GM12878 (cell line): Measurements from ENCODE around the gene SRP68. TPM values are rescaled to one million over a fixed set of nuclear protein-coding genes. Genes with fewer than 3 reads are reported as not detected.

ENCODE experiments used
- ATAC-seq: fragments of 200-7000 bp; cut with Tn5 transposase; 3 replicates; pipeline ENCODE4 v1.9.1; 2020; ENCODE audit warnings: mild to moderate bottlenecking, moderate library complexity
- BruUV-seq: library from RNA; stranded (reverse); fragments of 400-500 nt; replicated peaks from 2 replicates; lab custom pipeline; 2021; lab: Mats Ljungman, UMichigan
- CTCF ChIA-PET: fragments of 300-600 bp; sonication (Branson Sonifier 250); formaldehyde crosslinking; extraction: SDS; loops from one replicate; lab custom pipeline; 2021; ENCODE audit warnings: inconsistent platforms; lab: Yijun Ruan, JAX
- POLR2A ChIA-PET: fragments of 350-600 bp; formaldehyde crosslinking; extraction: SDS; loops from one replicate; lab custom pipeline; 2021; ENCODE audit warnings: inconsistent platforms; lab: Charles Lee
- RAD21 ChIA-PET: fragments of 300-600 bp; sonication (Branson Sonifier 250); formaldehyde crosslinking; loops from one replicate; lab custom pipeline; 2023; ENCODE audit warnings: antibody characterized with exemption; ENCODE audit not compliant: unreplicated experiment; lab: Charles Lee
- SMC1A ChIA-PET: fragments of 300-600 bp; sonication (Branson Sonifier 250); formaldehyde crosslinking; loops from one replicate; lab custom pipeline; 2023; ENCODE audit not compliant: unreplicated experiment, uncharacterized antibody; lab: Charles Lee
- DNase-seq: peaks from one replicate; pipeline ENCODE4 v3.0.0-alpha.2; 2011; ENCODE audit warnings: low read depth, low spot score
- FAIRE-seq: peaks from 3 replicates; lab custom pipeline; 2011; peaks lifted over from hg19 to GRCh38; lab: Jason Lieb, UNC
- H2AFZ ChIP-seq: 2 replicates; pipeline ENCODE4 v1.6.0; 2011; ENCODE audit warnings: low read depth, low read length, control low read depth; ENCODE audit not compliant: control insufficient read depth
- H3K27ac ChIP-seq: 2 replicates; pipeline ENCODE4 v1.5.1; 2011; ENCODE audit warnings: control low read depth; ENCODE audit not compliant: control insufficient read depth, insufficient read depth
- H3K27me3 ChIP-seq, 2 experiments: replicated peaks in 1 of 2; 2 replicates each; pipeline versions ENCODE4 v1.6.0 to v1.6.1; 2011; ENCODE audit warnings: low read length in 1 of 2; ENCODE audit not compliant: control insufficient read depth in 2 of 2, insufficient read depth in 2 of 2
- H3K36me3 ChIP-seq, 2 experiments: 2 replicates each; pipeline ENCODE4 v1.5.1; 2011; ENCODE audit warnings: low read length in 1 of 2; ENCODE audit not compliant: control insufficient read depth in 2 of 2, insufficient read depth in 2 of 2
- H3K4me1 ChIP-seq: 2 replicates; pipeline ENCODE4 v1.6.1; 2011; ENCODE audit warnings: mild to moderate bottlenecking, low read length, moderate library complexity, mixed read lengths; ENCODE audit not compliant: control insufficient read depth, insufficient read depth
- H3K4me2 ChIP-seq: 2 replicates; pipeline ENCODE4 v1.6.0; 2011; ENCODE audit warnings: control low read depth; ENCODE audit not compliant: control insufficient read depth, insufficient read depth
- H3K4me3 ChIP-seq: fragments of 200-600 bp; sonication (generic); 2 replicates; pipeline ENCODE4 v1.5.1; 2016
- H3K79me2 ChIP-seq: 2 replicates; pipeline ENCODE4 v1.6.0; 2011; ENCODE audit warnings: low read length; ENCODE audit not compliant: control insufficient read depth, insufficient read depth
- H3K9ac ChIP-seq: 2 replicates; pipeline ENCODE4 v1.8.0; 2011; ENCODE audit warnings: low read length, control low read depth, mixed read lengths; ENCODE audit not compliant: control insufficient read depth, insufficient read depth
- H3K9me3 ChIP-seq: replicated peaks from 3 replicates; pipeline ENCODE4 v1.5.1; 2011; ENCODE audit warnings: mild to moderate bottlenecking, low read length; ENCODE audit not compliant: control insufficient read depth, insufficient read depth
- H4K20me1 ChIP-seq: 2 replicates; pipeline ENCODE4 v1.6.0; 2011; ENCODE audit not compliant: control insufficient read depth, insufficient read depth
- EP300 ChIP-seq, 2 experiments: fragments of 150-350 bp in 1 of 2; IDR thresholded peaks; 2 replicates each; pipeline ENCODE4 v1.6.1; 2011 to 2012; ENCODE audit warnings: low read depth in 2 of 2, low read length in 2 of 2, borderline replicate concordance in 1 of 2, improper control_type of control experiment in 1 of 2, inconsistent platforms in 1 of 2; ENCODE audit not compliant: control insufficient read depth in 1 of 2
- ZBED1 ChIP-seq: IDR thresholded peaks from 2 replicates; pipeline ENCODE4 v1.6.1; 2016; ENCODE audit warnings: borderline replicate concordance
- WGBS: methylation state at CpG from one replicate; pipeline ENCODE4 v1.1.6; 2016; ENCODE audit warnings: low lambda C conversion rate; ENCODE audit not compliant: insufficient replicate concordance, insufficient coverage; ENCODE audit errors: missing lambda C conversion rate; 5-methylcytosine and 5-hydroxymethylcytosine counted together
- in situ Hi-C: fragments of 300-500 bp; cut with MboI; formaldehyde crosslinking; loops from 9 replicates; pipeline ENCODE4 v1.14.3; 2018; ENCODE audit warnings: mixed read lengths
- intact Hi-C: fragments of 100-400 bp; cut with micrococcal nuclease; formaldehyde crosslinking; loops from one replicate; pipeline ENCODE4 v1.14.2; 2022; ENCODE audit not compliant: unreplicated experiment
- polyA plus RNA-seq, 11 experiments: library from polyadenylated mRNA; depleted of rRNA in 4 of 11; unstranded in 6 of 11; stranded (reverse) in 5 of 11; fragments of >200 nt; fragmentation: Nextera tagmentation in 4 of 11; fragmentation: Illumina TruSeq in 1 of 11; extraction: Ambion mirVana in 4 of 11; extraction: Trizol in 1 of 11; gene quantifications; 1 replicate in 1 of 11; 2 replicates in 10 of 11; pipeline versions ENCODE4 v1.2.1 to v1.2.3, GENCODE V29; 2011 to 2016; ENCODE audit warnings: inconsistent platforms in 2 of 11, missing spikeins in 2 of 11, low read depth in 1 of 11
- total RNA-seq, 4 experiments: library from RNA; depleted of rRNA in 3 of 4; stranded (reverse); fragments of >200 nt in 3 of 4; fragmentation: Illumina TruSeq in 1 of 4; extraction: Trizol in 1 of 4; gene quantifications; 2 replicates each; pipeline versions ENCODE4 v1.2.1 to v1.2.3, GENCODE V29; 2013 to 2021
- TF ChIP-seq, protein P1 (sequence below), 3 experiments: IDR thresholded peaks in 2 of 3; conservative IDR thresholded peaks in 1 of 3; 2 replicates each; pipeline ENCODE4 v1.5.1; 2011; ENCODE audit warnings: low read depth in 3 of 3, low read length in 3 of 3, mild to moderate bottlenecking in 3 of 3, control low read depth in 2 of 3, moderate library complexity in 2 of 3, inconsistent platforms in 1 of 3, mixed read lengths in 1 of 3; ENCODE audit not compliant: control insufficient read depth in 2 of 3, insufficient read depth in 1 of 3; ENCODE audit errors: extremely low read depth in 1 of 3
- TF ChIP-seq, protein P2 (sequence below): fragments of 450-650 bp; formaldehyde crosslinking; IDR thresholded peaks from 2 replicates; pipeline ENCODE4 v1.4.0; 2020; ENCODE audit warnings: mild to moderate bottlenecking, moderate library complexity
- TF ChIP-seq, protein P3 (sequence below): IDR thresholded peaks from 2 replicates; pipeline ENCODE4 v1.6.1; 2012; ENCODE audit warnings: low read depth, low read length, improper control_type of control experiment

SRP68 gene
- total and polyA plus RNA-seq, 10 of the 15 experiments (the other 5 are each of a cell fraction or from before 2014, with no cell fraction given), result 24.7 to 89.7 (median 62.7) TPM

DNA sequence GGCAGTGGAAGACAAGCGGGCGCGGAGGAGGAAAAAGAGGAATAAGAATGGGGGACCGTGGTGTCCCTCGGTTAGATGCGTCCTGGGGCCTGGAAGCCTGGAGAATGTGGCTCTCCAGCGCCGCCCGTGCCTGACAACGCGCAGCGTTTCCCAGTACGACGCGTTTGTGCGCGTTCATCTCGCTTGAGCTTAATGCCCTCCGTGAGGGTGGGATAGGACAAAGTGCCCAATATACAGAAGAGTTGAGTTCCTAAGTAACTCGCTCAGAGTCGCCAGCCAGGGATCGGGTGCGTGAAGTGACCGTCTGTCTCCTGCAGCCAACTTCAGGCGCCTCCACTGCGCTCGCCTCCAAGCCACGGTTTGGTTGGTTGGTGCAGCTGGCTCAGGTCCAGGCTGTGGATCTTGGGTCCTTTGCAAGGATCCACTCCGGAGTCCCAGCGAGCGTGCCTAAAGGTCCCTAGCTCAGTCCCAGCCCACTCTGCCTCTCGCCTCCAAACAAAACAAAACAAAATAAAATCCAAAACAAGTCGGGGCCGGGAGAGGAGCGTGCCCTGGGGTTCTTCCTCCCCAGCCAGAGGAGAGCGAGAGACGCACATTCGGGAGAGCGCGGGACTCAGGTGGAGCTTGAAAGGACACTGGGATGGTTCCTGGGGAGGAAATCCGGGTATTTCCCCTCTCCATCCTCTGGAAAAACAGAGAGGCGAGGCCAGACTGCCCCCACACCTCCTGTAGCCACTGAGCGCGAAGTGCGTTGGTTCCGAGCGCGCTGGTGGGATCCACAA lies 3.2 kb upstream of the SRP68 start:
- WGBS, result 40% methylated on average over 44 of the region's 48 CpGs
- no peaks in the 10 kb centered on the region for H3K36me3 ChIP-seq
- in situ Hi-C loops (no loop called here), intact Hi-C loops (no loop called here)
- BruUV-seq, result no TSS peak
- H3K9me3 ChIP-seq, result no peaks in the 10 kb centered on the region
- FAIRE-seq (no peak), DNase-seq (no peak), ATAC-seq (no peak)
- no peak overlapping the region for H2AFZ ChIP-seq
- H3K9ac ChIP-seq, result no peak overlapping the region
- POLR2A ChIA-PET, result no interaction called here
- no peaks in the 10 kb centered on the region for H4K20me1 ChIP-seq
- H3K27ac ChIP-seq, result no peak overlapping the region
- SMC1A ChIA-PET, result no interaction called here
- no peak overlapping the region for H3K4me3 ChIP-seq
- no peak overlapping the region for H3K4me2 ChIP-seq
- H3K27me3 ChIP-seq, result peaks cover 7 to 26% of the 10 kb centered on the region in 2 experiments; a peak in 3 of 4 replicates
- RAD21 ChIA-PET, result no interaction called here
- H3K4me1 ChIP-seq, result peaks cover under 1% of the 10 kb centered on the region; the same call in 1 of the 2 replicates
- CTCF ChIA-PET, result no interaction called here
- H3K79me2 ChIP-seq, result peaks cover 24% of the 10 kb centered on the region
- TF ChIP-seq, protein P1, sequence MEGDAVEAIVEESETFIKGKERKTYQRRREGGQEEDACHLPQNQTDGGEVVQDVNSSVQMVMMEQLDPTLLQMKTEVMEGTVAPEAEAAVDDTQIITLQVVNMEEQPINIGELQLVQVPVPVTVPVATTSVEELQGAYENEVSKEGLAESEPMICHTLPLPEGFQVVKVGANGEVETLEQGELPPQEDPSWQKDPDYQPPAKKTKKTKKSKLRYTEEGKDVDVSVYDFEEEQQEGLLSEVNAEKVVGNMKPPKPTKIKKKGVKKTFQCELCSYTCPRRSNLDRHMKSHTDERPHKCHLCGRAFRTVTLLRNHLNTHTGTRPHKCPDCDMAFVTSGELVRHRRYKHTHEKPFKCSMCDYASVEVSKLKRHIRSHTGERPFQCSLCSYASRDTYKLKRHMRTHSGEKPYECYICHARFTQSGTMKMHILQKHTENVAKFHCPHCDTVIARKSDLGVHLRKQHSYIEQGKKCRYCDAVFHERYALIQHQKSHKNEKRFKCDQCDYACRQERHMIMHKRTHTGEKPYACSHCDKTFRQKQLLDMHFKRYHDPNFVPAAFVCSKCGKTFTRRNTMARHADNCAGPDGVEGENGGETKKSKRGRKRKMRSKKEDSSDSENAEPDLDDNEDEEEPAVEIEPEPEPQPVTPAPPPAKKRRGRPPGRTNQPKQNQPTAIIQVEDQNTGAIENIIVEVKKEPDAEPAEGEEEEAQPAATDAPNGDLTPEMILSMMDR (IDR thresholded peaks at IDR 0.05 in 2 of 3, conservative IDR thresholded peaks at IDR 0.05 in 1 of 3; ENCODE audit: control insufficient read depth in 2 of 3, extremely low read depth in 1 of 3, insufficient read depth in 1 of 3, low read depth in 3 of 3, low read length in 3 of 3), result 0 out of 6 replicates have a peak, but pooled peaks of 1 of the 3 experiments have one; percentile 6
- TF ChIP-seq ZBED1, result no peak
- TF ChIP-seq EP300 (IDR thresholded peaks at IDR 0.05; ENCODE audit: borderline replicate concordance in 1 of 2, control insufficient read depth in 1 of 2, low read depth in 2 of 2, low read length in 2 of 2), result no peak
- TF ChIP-seq, protein P2, sequence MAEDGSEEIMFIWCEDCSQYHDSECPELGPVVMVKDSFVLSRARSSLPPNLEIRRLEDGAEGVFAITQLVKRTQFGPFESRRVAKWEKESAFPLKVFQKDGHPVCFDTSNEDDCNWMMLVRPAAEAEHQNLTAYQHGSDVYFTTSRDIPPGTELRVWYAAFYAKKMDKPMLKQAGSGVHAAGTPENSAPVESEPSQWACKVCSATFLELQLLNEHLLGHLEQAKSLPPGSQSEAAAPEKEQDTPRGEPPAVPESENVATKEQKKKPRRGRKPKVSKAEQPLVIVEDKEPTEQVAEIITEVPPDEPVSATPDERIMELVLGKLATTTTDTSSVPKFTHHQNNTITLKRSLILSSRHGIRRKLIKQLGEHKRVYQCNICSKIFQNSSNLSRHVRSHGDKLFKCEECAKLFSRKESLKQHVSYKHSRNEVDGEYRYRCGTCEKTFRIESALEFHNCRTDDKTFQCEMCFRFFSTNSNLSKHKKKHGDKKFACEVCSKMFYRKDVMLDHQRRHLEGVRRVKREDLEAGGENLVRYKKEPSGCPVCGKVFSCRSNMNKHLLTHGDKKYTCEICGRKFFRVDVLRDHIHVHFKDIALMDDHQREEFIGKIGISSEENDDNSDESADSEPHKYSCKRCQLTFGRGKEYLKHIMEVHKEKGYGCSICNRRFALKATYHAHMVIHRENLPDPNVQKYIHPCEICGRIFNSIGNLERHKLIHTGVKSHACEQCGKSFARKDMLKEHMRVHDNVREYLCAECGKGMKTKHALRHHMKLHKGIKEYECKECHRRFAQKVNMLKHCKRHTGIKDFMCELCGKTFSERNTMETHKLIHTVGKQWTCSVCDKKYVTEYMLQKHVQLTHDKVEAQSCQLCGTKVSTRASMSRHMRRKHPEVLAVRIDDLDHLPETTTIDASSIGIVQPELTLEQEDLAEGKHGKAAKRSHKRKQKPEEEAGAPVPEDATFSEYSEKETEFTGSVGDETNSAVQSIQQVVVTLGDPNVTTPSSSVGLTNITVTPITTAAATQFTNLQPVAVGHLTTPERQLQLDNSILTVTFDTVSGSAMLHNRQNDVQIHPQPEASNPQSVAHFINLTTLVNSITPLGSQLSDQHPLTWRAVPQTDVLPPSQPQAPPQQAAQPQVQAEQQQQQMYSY (CRISPR knock-in tag), result no peak
- TF ChIP-seq, protein P3, sequence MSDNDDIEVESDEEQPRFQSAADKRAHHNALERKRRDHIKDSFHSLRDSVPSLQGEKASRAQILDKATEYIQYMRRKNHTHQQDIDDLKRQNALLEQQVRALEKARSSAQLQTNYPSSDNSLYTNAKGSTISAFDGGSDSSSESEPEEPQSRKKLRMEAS, result no peak
